NCI-H774 (cell line): ENCODE data around the gene RNF180.
A peak's percentile ranks its signal among the peaks of the same experiment; 100 is the strongest.
"Not testable (repeated sequence)": the region's sequence is repeated elsewhere in the genome, so short reads cannot be mapped to it uniquely, and the experiment has no call there.

ENCODE experiments used
- DNase-seq: peaks from one replicate; lab custom pipeline; 2025; lab: John Stamatoyannopoulos, UW

RNF180 gene

GRCh38 chr5:64285188-64286130 is 119.8 kb downstream of the RNF180 start:
- DNase-seq = no peak

GRCh38 chr5:64286381-64286780 is 120.7 kb downstream of the RNF180 start:
- no peak for DNase-seq

GRCh38 chr5:64288496-64288895 is 122.9 kb downstream of the RNF180 start:
- DNase-seq = not testable (repeated sequence)

GRCh38 chr5:64292611-64293215 is 127.1 kb downstream of the RNF180 start:
- no peak for DNase-seq

GRCh38 chr5:64295101-64295500 is 129.5 kb downstream of the RNF180 start:
- DNase-seq = peak; percentile 6

GRCh38 chr5:64298586-64298985 is 132.9 kb downstream of the RNF180 start:
- no peak for DNase-seq

GRCh38 chr5:64299805-64300204 is 134.2 kb downstream of the RNF180 start:
- DNase-seq = no peak

GRCh38 chr5:64301566-64301965 is 135.9 kb downstream of the RNF180 start:
- DNase-seq = no peak

DNA sequence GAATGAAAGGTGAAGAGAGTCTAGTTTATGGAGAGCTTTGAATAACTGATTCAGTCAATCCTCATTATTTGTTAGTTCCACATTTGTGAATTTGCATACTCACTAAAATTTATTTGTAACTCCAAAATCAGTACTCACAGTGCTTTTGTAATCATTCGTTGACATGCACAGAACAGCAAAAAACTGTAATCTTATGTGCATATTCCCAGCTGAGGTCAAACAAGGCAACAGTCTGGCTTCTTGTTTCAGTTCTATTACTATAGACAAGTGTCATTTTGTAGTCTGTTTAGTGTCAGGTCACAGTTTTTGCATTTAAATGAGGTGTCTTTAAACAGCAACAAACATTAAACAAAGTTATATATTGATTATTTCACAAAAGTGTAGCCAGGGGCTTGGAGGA is 142.5 kb downstream of the RNF180 start:
- no peak for DNase-seq

GRCh38 chr5:64312491-64312890 is 146.8 kb downstream of the RNF180 start:
- DNase-seq = no peak

- no peak for DNase-seq
These were observed 150.1 kb downstream of the RNF180 start for GRCh38 chr5:64315778-64316177.

DNA sequence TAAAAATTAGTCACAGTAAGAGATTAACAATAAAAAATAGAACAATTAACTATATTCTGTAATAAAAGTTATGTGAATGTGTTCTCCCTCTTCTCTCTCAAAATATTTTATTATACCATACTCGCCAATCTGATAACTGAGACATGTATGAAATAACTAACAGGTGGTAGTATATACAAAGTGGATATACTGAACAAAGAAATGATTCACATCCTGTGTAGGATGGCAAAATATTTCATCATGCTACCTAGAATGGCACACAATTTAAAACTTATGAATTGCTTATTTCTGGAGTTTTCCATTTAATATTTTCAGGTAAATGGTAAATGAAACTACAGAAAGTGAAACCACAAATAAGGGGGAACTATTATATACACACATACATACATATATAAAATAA is 152.5 kb downstream of the RNF180 start:
- DNase-seq = no peak

GRCh38 chr5:64323591-64323990 is 157.9 kb downstream of the RNF180 start:
- no peak for DNase-seq

DNA sequence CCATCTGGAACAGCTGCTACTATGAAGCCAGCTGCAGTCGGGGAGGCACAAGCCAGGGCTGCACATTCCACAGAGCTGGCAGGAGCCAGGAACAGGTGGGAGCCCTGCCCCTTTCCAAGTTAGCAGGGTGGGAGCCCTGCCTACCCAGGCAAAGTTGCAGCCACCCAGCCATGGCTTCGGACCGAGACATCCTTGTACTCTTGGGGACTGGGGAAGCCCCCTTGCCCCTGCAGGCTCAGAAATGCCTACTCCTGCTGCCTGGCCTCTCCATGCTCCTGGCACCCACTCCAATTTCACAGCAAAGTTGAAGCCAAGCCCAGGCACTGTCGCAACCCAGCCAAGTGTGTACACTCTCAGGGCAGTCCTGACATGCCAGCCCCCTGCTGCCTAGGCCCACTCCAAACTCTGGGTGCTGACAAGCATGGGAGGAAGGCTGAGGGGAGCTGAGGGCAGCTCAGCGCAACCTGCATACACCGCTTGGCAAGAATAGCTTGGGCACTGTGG is 165.1 kb downstream of the RNF180 start:
- DNase-seq = no peak

- DNase-seq = no peak
These were observed 166.1 kb downstream of the RNF180 start for GRCh38 chr5:64331597-64332277.

DNA sequence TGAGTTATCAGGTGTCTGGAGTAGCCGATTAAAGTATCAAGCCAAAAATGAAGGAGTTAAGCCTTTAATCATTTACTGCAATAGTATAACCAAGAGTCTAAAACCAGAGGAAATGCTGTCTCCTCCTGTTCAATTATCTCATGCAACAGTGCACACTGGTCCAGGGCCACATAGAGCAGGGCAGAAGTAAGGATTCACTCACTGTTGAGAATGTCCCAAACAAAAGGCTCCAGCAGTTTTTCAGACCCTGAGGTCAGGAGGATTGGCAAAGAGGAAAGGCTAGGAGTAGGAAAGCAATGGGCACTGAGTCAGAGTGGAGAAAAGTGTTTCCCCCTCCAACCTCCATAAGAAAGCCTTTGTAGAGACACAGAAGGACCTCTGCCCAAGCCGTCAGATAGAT is 168.2 kb downstream of the RNF180 start:
- no peak for DNase-seq

- no peak for DNase-seq
These were observed 174.1 kb downstream of the RNF180 start for GRCh38 chr5:64339769-64340168.

DNA sequence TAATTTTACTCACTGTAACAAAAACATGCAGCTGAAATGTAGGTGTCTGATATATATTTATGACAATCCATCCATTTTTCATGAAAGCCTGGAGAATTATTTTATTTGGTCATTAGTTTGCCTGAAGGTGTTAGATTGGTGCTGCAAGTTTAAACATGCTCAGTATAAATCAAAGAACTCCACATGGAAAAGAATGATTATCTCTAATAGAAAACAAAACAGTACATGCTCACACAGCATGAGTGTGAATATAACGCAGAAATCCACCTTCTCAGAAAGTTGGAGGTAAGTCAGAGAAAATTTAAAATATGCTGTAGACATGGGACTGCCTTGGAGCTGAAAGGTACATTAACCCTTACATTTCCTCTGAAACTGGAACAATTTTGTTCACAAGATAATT is 174.7 kb downstream of the RNF180 start:
- no peak for DNase-seq

DNA sequence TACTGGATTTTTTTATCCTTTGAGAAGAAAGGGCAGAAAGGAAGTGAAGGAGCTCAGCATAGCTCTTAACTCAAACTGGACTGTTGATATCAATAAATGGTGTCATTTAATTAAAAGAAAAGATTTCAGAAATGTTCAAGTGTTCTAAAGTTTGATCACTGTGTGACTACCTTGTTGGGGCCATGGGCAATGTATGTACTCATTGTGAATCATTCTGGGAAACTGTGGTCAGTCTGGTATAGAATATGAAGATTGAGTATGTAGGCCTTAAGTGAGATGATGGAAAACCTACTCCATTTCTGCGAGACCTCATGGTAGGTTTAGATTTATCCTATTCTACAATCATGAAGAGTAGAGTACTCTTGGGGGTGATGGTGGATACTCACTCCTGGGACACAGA is 175.7 kb downstream of the RNF180 start:
- DNase-seq = no peak

DNA sequence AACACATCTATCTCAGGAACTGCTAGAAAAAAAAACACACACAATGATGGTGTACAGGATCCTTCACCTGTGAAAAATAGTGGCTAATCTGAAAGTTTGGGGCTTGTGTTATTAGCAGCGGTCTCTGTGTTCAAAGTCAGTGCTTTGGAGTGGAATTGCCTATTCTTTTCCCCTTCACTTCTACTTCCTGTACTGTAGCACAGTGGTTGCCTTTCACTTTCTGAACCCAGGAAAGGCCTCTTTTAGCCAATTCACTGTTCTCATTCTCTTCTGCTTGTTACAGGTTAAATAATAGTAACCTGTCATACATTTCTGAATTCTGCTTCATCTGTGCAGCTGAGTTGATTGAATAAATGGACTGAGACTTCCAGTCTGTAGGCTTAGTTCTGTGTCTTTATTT is 178.9 kb downstream of the RNF180 start:
- DNase-seq = no peak

- no peak for DNase-seq
These were observed 181.7 kb downstream of the RNF180 start for GRCh38 chr5:64347309-64347708.

GRCh38 chr5:64364426-64364825 is 198.8 kb downstream of the RNF180 start:
- DNase-seq = no peak

GRCh38 chr5:64384765-64385164 is 219.1 kb downstream of the RNF180 start:
- DNase-seq = no peak
